OCI-M2 (cell line): Measurements from ENCODE around the gene CTNNA1.
"Not testable (repeated sequence)": the region's sequence is repeated elsewhere in the genome, so short reads cannot be mapped to it uniquely, and the experiment has no call there.

ENCODE experiments used
- DNase-seq: peaks from one replicate; lab custom pipeline; 2025; ENCODE audit not compliant: unreplicated experiment; lab: John Stamatoyannopoulos, UW

Gene CTNNA1

GRCh38 chr5:138895918-138896317 is 142.7 kb downstream of the CTNNA1 start:
- DNase-seq = no peak

GRCh38 chr5:138898299-138898698 is 145.1 kb downstream of the CTNNA1 start:
- DNase-seq = no peak

GRCh38 chr5:138898742-138899141 is 145.5 kb downstream of the CTNNA1 start:
- no peak for DNase-seq

GRCh38 chr5:138900281-138900965 is 147.2 kb downstream of the CTNNA1 start:
- DNase-seq = no peak

DNA sequence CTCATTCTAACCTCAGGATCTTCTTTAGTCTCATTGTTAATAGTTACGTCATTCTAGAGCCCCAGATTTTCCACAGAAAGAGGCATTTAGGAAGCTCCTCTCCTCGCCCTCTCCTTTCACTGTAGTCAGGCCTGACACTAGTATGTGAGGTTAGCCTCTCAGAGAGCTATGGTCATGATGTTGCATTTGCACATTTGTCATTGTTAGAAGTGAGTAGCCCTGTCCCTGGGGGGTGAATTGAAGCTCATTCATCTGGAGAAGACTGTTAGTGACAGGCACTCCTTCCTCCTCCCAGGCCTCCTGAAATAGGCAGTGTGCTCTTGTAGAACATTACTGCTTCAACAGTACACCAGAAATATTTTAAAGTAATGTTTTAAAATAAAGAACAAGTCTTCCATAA is 148.5 kb downstream of the CTNNA1 start:
- no peak for DNase-seq

DNA sequence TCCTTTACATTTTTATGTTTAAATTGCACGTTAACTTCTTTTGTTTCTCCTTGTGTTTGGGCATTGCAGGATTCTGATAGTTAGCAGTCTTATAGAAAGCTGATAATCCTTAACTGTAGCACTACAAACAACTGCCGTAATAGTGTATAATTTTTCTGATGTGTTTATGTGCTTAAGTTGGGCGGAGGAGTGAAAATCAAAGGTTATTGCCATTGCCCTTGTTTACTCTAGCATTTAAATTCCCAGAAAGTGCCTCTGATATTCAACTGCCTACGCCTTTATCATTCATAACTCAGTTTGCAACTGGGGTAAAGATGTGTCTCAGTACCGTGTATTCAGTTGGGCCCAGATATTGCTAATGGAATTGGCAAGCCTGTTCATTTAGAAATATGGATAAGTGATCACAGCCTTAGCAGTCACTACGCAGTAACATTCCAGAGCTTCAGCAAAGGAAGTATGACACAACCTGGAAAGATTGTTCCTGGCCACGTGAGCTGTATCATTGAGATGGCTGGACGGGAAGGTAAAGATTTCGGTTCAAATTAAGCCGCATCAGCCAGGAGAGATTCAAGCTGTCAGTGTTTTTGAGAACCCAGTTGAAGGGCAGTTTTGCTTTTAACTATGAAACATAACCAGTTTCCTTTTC is 150.0 kb downstream of the CTNNA1 start:
- no peak for DNase-seq

DNA sequence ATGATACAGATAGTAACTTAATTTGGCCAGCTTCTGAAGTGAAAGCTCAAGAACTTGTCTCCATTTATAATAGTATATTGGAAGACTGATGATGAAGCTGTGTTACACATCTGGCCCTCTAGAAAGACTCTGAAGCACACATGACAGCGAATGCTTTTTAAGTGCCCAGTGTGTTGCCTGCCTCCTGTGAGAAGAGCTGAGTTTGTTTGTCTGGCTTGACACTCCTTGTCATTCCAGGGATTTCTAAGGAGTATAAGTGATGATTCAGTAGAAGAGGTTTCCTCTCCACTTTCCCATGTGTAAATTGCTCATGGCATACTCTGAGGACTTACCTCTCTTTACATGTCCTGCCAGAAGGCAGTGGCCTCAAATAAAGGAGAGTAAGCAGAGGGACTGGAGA is 152.3 kb downstream of the CTNNA1 start:
- DNase-seq = no peak

DNA sequence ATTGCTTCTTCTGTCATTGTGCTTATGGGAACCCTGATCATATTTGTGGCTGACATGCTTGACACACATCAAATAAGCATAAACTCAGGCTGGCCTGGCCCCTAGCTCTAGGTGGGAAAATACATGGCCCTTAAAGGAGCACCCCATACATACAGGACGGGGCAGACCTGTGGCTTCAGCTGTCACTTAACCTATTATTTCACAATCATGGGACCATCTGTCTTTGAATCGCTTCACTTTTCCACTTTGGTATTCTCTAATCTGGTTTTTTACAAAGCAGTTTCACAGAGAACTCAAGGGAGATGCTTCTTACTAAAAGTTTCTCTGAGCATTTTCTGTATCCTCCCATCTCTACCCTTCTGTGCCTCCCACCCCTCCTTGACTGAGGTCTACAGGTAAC is 156.5 kb downstream of the CTNNA1 start:
- no peak for DNase-seq

DNA sequence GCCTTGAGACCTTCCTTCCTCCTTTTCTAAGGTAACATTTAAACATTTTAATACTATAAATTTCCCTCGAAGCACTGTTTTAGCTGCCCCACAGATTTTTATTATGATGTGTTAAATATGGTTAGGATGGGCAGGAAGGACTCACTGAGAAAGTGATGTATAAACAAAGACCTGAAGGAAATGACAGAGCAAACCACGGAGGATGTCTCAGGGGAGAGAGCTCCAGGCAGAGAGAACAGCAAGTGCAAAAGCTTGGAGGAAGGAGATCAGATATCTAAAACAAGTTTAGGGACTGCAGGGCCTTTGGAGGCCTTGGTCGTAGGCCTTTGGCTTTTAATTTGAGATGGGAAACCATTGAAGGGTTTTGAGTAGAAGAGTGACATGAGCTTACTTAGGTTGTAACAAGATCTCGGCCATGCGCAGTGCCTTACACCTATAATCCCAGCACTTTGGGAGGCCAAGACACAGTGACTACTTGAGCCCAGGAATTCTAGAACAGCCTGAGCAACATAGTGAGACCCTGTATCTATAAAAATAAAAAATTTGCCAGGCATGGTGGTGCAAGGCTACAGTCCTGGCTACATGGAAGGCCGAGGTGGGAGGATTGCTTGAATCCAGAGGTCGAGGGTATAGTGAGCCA is 157.4 kb downstream of the CTNNA1 start:
- DNase-seq = no peak

DNA sequence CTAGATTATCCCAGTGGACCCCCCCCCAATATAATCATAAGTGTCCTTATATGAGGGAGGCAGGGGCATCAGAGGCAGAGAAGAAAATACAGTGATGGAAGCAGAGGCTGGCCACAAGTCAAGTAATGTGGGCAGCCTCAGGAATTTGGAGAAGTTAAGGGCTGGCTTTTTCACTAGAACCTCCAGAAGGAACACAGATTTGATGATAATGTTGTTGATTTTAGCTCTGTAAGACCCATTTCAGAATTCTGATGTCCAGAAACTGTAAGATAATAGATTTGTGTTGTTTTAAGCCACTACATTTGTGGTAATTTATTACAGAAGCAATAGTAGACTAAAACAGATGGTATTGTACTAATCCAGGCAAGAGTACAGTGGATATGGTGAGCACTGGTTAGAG is 158.2 kb downstream of the CTNNA1 start:
- DNase-seq = no peak

GRCh38 chr5:138912093-138912492 is 158.9 kb downstream of the CTNNA1 start:
- no peak for DNase-seq

- no peak for DNase-seq
These were observed 160.5 kb downstream of the CTNNA1 start for GRCh38 chr5:138913773-138914172.

DNA sequence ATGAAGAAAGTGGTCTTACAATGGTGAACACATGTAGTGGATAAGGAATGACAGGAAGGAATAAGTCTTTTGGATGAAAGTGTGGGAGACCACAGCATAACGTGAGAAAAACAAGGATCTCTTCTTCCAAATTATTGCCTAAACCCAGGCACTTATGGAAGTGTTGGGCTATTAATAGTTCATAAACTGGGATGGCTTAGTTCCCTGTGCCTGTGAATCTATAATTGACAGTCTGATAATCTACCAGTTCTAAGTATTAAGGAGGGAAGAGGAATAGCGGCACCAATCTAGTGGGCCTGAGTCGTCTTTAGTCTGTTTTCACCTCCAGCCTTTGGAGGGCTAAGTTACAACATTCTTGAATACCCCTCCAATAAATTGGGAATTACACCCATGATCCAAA is 161.1 kb downstream of the CTNNA1 start:
- DNase-seq = no peak

- DNase-seq = no peak
These were observed 165.5 kb downstream of the CTNNA1 start for GRCh38 chr5:138918686-138919085.

GRCh38 chr5:138920181-138920580 is 167.0 kb downstream of the CTNNA1 start:
- DNase-seq = no peak

GRCh38 chr5:138921362-138921761 is 168.1 kb downstream of the CTNNA1 start:
- not testable (repeated sequence) for DNase-seq

GRCh38 chr5:138922494-138922893 is 169.3 kb downstream of the CTNNA1 start:
- no peak for DNase-seq

DNA sequence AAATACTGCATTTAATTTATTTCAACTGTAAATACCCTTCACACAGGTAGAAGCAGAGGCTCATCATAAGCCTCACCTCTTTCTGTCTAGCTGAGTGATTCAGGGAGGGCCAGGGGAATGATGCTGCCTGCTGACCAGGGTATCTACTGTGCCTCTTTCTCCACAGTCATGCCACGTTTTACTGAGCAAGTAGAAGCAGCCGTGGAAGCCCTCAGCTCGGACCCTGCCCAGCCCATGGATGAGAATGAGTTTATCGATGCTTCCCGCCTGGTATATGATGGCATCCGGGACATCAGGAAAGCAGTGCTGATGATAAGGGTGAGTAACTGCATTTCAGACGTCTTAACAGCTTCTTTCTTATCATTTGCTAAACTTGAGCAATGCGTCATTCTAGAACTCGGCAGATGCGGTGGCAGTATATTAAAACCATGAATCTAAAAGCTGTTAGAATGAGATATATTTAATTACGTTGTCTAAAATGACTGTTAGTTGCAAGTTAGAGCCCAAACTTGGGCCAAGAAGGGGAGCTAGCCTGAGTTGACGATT is 171.9 kb downstream of the CTNNA1 start:
- DNase-seq = no peak

DNA sequence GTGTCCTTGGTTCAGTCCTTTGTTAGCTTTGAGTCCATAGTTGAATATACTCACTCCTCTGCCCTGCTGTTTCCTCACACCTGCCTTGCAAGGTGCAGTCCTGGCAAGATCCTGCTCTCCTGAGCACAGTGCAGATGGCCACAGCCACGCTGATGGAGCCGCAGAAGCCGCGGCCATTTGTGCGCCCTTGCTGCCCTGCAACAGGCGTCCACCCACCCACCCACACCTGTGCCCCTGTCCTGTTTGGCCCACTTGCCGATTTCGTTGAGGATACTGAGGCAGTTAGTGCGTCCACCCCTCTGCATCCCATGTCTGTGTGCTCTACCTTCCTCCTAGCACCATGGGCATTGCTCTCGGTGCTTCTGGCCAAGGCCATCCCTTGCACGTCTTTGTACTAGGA is 173.0 kb downstream of the CTNNA1 start:
- DNase-seq = no peak

DNA sequence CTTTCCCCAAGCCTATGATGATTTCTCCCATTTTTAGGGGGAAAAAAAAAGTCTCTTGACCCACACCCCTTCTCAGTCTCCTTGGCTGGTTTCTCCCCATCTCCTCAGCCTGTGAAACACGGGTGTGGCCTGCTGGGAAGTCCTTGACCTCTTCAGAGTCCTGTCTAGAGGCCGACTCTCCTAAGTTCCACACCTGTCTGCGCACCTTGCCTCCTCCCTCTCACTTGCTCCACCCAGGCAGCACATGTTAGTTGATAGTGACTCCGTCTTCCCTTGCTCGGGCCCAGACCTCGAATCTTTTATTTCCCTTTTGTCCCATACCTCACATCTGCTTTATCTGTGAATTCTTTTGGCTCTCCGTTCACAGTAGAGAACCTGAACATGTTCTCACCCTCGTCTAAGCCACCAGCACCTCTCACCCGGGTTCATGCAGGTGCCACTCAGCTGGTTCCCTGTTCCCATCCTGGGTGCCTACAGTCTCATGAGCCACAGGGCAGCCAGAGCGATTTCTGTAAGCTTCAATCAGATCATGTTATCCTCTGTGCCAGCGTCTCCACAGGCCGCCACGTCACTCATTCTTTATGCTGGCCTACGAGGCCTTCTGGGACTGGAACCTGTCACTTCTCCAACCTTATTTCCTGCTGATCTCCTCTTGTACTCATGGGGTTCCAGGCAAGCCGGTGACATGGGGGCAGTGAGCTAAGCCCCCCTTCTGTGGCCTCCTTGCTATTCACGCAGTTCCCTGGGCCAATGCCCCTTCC is 173.6 kb downstream of the CTNNA1 start:
- DNase-seq = no peak

DNA sequence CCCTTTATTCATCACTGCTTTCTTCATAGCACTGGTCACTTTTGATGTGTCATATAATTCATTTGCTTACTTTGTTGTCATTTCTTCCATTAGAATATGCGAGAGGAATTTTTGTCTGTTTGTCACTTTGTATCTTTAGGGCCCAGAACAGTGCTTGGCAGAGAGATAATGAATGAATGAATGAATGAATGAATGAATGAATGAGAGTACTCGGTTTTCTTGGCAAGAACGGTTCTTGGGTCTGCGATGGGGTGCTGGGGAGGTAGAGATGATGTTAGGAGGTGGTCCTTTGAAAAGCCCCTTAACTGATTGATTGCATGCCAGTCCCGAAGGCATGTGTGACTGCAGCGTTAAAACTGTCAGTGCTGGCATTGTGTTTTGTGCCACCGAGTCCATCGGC is 174.3 kb downstream of the CTNNA1 start:
- DNase-seq = no peak
